Measurements from ENCODE around the gene URI1.
A peak's percentile ranks its signal among the peaks of the same experiment; 100 is the strongest.
"Not testable (repeated sequence)": the region's sequence is repeated elsewhere in the genome, so short reads cannot be mapped to it uniquely, and the experiment has no call there.

Gene URI1, protein sequence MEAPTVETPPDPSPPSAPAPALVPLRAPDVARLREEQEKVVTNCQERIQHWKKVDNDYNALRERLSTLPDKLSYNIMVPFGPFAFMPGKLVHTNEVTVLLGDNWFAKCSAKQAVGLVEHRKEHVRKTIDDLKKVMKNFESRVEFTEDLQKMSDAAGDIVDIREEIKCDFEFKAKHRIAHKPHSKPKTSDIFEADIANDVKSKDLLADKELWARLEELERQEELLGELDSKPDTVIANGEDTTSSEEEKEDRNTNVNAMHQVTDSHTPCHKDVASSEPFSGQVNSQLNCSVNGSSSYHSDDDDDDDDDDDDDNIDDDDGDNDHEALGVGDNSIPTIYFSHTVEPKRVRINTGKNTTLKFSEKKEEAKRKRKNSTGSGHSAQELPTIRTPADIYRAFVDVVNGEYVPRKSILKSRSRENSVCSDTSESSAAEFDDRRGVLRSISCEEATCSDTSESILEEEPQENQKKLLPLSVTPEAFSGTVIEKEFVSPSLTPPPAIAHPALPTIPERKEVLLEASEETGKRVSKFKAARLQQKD

DNA sequence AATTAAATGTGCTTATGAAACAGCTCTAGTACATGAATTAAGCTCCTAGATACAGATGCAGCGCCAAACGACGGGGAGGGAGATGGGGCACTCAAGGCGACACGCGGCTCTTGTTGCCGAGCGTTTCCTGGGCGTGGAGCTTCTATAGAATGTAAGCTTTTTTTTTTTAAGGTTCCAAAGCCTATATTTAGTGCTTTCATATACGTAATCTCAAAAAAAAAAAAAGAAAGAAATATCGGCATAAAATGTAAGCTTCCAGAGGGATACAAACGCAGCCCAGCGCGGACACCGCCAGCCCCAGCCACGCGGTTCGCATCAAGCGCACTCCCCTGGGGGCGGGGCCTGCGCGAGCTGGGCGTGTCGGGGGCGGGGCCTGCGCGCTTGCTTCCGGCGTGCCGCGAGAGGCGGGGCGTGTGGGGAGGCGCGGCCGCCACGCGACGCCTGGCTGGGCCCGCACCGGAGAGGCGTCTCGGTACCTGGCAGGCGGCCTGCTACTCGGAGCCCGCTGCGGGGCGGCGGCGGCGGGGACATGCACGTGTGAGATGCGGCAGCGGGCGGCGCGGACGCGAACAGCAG, at the start of gene URI1:
Gene URI1 (plus strand): TSS at position 412 of the 576 bp plus-strand sequence. CDS start 309 bp downstream, outside the sequence.
- peak; percentile 83 for DNase-seq (ENCODE audit: low read depth)

- DNase-seq (ENCODE audit: low read depth) = no peak
Observed at GRCh38 chr19:29893606-29894284, 48.3 kb upstream of the URI1 start.

DNA sequence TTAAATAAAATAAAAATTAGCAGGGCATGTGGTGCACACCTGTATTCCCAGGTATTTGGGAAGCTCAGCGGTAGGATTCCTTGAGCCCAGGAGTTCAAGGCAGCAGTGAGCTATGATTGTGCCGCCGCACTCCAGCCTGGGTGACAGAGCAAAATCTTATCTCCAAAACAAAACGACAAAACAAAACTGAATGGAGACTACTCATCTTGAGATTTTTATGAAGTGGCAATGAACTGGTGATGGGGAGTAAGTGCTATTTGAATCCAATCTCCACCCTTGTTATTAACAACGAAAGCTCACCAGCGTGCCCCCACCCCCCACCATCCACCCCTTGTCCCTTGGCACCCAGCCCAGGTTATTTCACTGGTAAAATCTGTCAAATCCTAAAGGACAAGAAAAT, 45.2 kb upstream of the URI1 start:
- DNase-seq (ENCODE audit: low read depth) = no peak

DNA sequence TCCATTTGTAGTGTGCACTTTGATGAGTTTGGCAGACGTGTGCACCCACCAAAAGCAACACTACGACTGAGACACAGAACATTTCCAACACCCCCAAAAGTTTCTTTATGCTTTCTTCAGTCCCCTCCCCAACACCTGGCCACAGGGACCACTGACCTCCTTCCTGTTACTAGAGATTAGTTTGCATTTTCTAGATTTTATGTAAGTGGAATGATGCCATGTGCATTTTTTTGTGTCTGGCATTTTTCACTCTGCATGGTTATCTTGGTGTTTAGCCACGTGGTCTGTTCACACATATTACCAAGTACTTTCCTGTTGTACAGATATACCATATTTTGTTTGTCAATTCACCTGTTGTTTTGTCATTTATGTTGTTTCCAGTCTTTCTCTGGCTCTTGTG, 44.6 kb upstream of the URI1 start:
- DNase-seq (ENCODE audit: low read depth) = no peak

- no peak for DNase-seq (ENCODE audit: low read depth)
Observed at GRCh38 chr19:29904017-29904416, 38.0 kb upstream of the URI1 start.

DNA sequence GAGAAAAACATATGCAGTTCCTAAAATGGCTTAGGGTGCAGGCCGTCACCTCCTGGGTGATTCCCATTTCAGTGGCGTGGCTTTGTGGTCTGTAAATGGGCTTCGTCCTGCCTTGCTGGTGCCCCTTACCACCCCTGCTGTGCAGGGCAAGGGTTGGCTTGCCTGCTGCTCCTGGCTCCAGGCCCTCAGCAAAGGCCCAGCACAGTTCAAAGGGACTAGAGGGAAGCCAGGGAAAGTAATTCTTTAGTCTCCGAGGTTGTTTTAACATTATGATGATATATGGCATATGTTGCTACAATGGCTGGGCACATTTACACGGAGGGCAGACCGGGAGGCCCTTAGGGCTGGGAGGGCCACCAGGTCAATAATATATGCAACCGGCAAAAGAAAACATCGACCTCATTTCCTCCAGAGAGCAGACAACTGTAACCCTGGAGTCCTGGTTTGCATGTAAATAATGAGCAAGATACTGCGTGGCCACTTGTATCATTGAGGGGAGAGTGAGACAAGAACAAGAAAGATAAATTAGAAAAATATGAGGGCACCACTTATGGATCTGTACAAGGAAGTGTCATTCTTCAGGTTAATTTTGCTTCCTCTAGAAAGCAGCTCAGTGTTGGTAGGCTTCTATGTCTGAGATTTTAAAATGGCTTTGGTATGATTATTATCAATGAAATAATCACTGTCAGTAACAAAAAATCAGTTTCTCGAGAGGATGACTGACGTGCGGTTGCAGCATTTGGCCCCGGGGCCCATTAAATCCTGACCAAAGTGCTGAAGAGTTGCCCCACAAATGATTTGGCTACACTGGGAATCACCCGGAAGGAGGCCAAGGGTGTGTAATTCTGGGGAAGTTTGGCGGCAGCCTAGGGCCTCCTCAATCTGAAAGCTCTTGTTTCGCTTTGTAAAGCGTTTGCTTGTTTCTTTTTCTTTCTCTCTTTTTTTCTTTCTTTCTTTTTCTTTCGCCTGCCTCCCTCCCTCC, 32.8 kb upstream of the URI1 start:
- no peak for DNase-seq (ENCODE audit: low read depth)

- DNase-seq (ENCODE audit: low read depth) = no peak
Observed at GRCh38 chr19:29914933-29915332, 27.1 kb upstream of the URI1 start.

DNA sequence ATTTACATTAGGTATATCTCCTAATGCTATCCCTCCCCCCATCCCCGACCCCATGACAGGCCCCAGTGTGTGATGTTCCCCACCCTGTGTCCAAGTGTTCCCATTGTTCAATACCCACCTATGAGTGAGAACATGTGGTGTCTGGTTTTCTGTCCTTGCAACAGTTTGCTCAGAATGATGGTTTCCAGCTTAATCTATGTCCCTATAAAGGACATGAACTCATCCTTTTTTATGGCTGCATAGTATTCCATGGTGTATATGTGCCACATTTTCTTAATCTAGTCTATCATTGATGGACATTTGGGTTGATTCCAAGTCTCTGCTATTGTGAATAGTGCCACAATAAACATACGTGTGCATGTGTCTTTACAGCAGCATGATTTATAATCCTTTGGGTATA, 26.2 kb upstream of the URI1 start:
- not testable (repeated sequence) for DNase-seq (ENCODE audit: low read depth)

- no peak for DNase-seq (ENCODE audit: low read depth)
Observed at GRCh38 chr19:29917911-29918310, 24.1 kb upstream of the URI1 start.

GRCh38 chr19:29918891-29919290, 23.1 kb upstream of the URI1 start:
- DNase-seq (ENCODE audit: low read depth) = no peak

- DNase-seq (ENCODE audit: low read depth) = no peak
Observed at GRCh38 chr19:29922972-29923371, 19.1 kb upstream of the URI1 start.

DNA sequence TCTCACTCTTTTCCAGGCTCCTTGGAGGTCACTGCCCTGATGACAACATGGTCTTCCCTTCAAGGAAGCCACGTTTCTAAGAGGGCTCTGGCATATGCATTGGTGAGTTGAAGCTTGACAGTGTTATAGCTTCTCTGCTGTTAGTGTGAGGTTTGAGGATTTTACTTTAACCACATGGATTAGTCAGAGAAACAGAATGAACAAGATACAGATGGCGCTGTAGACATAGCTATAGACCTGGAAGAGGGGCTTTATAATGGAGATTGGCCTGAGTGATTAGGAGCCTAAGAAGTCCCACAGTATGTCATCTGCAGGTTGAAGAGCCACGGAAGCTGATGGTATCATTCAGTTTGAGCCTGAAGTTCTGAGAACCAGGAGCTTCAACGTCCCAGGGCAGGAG, 18.4 kb upstream of the URI1 start:
- peak; percentile 19 for DNase-seq (ENCODE audit: low read depth)

DNA sequence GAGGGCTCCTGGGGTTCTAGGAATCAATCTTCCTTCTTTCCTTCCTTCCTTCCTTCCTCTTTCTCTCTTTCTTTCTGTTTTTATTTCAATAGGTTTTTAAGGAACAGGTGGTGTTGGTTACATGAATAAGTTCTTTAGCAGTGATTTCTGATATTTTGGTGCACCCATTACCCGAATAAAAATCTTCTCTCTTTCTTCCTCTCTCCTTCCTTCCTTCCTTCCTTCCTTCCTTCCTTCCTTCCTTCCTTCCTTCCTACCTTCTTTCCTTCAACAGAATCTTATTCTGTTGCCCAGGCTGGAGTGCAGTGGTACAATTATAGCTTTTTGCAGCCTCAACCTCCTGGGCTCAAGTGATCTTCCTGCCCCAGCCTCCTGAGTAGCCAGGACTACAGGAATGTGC, 16.0 kb upstream of the URI1 start:
- no peak for DNase-seq (ENCODE audit: low read depth)

DNA sequence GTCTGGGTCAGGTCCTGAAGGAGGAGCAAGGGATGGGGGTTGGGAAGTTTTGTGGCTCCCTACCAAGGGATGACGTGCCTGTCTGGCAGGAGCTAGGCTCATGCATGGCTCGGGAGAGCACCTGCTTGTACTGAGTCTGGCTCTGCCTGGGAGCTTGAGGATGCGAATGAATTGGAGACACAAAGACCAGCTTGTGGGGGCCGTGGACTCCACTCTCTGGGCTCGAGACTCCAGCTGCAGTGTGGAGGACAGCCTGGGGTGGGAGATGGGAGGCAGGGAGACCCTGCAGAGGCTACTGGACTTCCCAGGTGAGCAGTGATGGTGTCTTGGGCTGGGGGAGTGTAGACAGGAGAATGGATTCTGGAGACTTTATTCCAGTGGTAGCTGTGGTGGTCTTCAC, 15.2 kb upstream of the URI1 start:
- no peak for DNase-seq (ENCODE audit: low read depth)

DNA sequence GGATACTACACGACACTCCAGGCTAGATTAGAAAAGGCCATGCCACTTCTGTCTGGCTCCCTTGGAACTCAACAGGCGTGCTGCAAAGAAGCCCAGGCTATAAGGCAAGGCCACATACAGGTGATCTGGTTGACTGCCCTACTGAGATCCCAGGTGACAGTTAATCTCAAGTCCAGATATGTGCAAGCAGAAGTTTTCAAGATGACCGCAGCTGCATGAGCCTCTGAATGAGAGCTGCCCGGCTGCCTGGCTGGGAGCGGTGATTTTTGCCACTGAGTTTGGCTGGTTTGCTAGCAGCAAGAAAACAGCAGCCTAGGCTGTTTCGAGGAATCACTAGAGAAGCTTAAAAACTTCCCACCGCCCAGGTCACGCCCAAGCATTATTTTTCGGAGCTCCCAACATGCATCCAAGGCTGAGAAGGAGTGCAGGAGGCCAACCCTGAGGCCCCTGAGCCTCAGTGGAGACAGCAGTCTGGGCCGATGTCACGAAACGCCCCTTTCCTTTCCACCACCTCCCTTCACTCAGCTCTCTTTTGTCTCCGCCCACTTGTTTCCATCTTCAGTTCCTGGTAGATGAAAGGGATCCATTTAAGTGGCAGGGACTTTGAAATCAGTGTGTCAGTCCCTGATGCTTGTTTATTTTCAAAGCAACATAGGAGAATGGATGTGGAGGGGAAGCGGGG, 14.0 kb upstream of the URI1 start:
- no peak for DNase-seq (ENCODE audit: low read depth)

GRCh38 chr19:29928831-29929230, 13.2 kb upstream of the URI1 start:
- no peak for DNase-seq (ENCODE audit: low read depth)

GRCh38 chr19:29934257-29934656, 7.8 kb upstream of the URI1 start:
- DNase-seq (ENCODE audit: low read depth) = no peak

GRCh38 chr19:29934781-29935180, 7.3 kb upstream of the URI1 start:
- no peak for DNase-seq (ENCODE audit: low read depth)

GRCh38 chr19:29936409-29936808, 5.6 kb upstream of the URI1 start:
- DNase-seq (ENCODE audit: low read depth) = no peak

- DNase-seq (ENCODE audit: low read depth) = no peak
Observed at GRCh38 chr19:29939628-29940027, 2.4 kb upstream of the URI1 start.

DNA sequence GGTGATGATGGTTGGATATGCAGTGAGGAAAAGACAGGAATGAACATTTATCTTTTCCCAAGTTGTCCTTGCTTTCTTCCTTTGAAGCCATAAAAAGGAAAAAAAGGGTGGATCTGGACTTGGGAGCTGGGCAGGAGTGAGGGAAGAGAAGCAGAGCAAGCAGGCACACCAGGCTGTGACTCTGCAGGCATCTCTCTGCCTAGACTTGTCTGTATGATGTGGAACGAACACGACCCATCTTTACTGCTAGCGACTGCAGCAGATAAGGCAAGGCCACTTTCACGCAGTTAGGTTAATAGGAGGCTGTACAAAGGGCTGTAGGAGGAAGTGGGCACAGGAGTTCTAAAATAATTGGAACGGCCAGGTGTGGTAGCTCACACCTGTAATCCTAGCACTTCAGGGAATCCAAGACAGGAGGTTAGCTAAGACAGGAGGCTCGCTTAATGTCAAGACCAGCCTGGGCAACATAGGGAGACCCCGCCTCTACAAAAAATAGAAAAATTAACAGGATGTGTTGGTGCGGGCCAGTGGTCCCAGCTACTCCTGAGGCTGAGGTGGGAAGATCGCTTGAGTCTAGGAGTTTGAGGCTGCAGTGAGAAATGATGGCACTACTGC, 961 bp upstream of the URI1 start:
- DNase-seq (ENCODE audit: low read depth) = no peak
